GM18511 (cell line): ENCODE data around the gene RPTOR.
"Not testable (repeated sequence)": the region's sequence is repeated elsewhere in the genome, so short reads cannot be mapped to it uniquely, and the experiment has no call there.

ENCODE experiments used
- ATAC-seq: cut with Tn5 transposase; IDR thresholded peaks from one replicate; pipeline ENCODE4 v1.9.1; 2021; ENCODE audit warnings: mild to moderate bottlenecking, moderate library complexity; ENCODE audit not compliant: unreplicated experiment

Gene RPTOR

GRCh38 chr17:80512233-80512632 is 32.4 kb upstream of the RPTOR start:
- no peak for ATAC-seq

- no peak for ATAC-seq
Observed at GRCh38 chr17:80513201-80513600, 31.4 kb upstream of the RPTOR start.

- ATAC-seq = no peak
Observed at GRCh38 chr17:80513892-80514291, 30.7 kb upstream of the RPTOR start.

- ATAC-seq = no peak
Observed at GRCh38 chr17:80516171-80516932, 28.3 kb upstream of the RPTOR start.

- no peak for ATAC-seq
Observed at GRCh38 chr17:80517641-80518040, 27.0 kb upstream of the RPTOR start.

- ATAC-seq = no peak
Observed at GRCh38 chr17:80518392-80518791, 26.2 kb upstream of the RPTOR start.

- no peak for ATAC-seq
Observed at GRCh38 chr17:80519091-80519781, 25.4 kb upstream of the RPTOR start.

GRCh38 chr17:80520810-80521455 is 23.7 kb upstream of the RPTOR start:
- ATAC-seq = no peak

- ATAC-seq = no peak
Observed at GRCh38 chr17:80523054-80523744, 21.4 kb upstream of the RPTOR start.

GRCh38 chr17:80523956-80524712 is 20.5 kb upstream of the RPTOR start:
- ATAC-seq = no peak

GRCh38 chr17:80526116-80526910 is 18.3 kb upstream of the RPTOR start:
- no peak for ATAC-seq

GRCh38 chr17:80527016-80527645 is 17.5 kb upstream of the RPTOR start:
- no peak for ATAC-seq

- no peak for ATAC-seq
Observed at GRCh38 chr17:80528536-80528935, 16.1 kb upstream of the RPTOR start.

GRCh38 chr17:80529104-80529903 is 15.3 kb upstream of the RPTOR start:
- no peak for ATAC-seq

- ATAC-seq = no peak
Observed at GRCh38 chr17:80529904-80530292, 14.7 kb upstream of the RPTOR start.

GRCh38 chr17:80531400-80531799 is 13.2 kb upstream of the RPTOR start:
- ATAC-seq = no peak

GRCh38 chr17:80537386-80537785 is 7.3 kb upstream of the RPTOR start:
- ATAC-seq = not testable (repeated sequence)

GRCh38 chr17:80538484-80538883 is 6.2 kb upstream of the RPTOR start:
- ATAC-seq = no peak
